ENCODE measurements around the gene PGD.

- TF ChIP-seq CTCF (IDR thresholded peaks at IDR 0.05 in 2 of 3, conservative IDR thresholded peaks at IDR 0.05 in 1 of 3; ENCODE audit: control insufficient read depth in 2 of 3, extremely low read depth in 1 of 3, insufficient read depth in 1 of 3, low read depth in 3 of 3, low read length in 3 of 3) (no peak), MAX (IDR thresholded peaks at IDR 0.05; ENCODE audit: low read depth, low read length) (no peak)
These were observed 31.0 kb downstream of the PGD start for GRCh38 chr1:10429868-10430215.

All from GM12878 (cell line).